Activated CD4-positive, alpha-beta memory T cell treated with anti-CD3 and anti-CD28 coated beads for 36 hours (primary cell): ENCODE measurements around the gene COL19A1. TPM values are rescaled to one million over a fixed set of nuclear protein-coding genes. Genes with fewer than 3 reads are reported as not detected.
"Not testable (repeated sequence)": the region's sequence is repeated elsewhere in the genome, so short reads cannot be mapped to it uniquely, and the experiment has no call there.

Experiments
- CTCF ChIA-PET: fragments of 350-600 bp; sonication (Branson Sonifier 250); formaldehyde crosslinking; loops from one replicate; lab custom pipeline; 2021; ENCODE audit warnings: antibody characterized with exemption, inconsistent platforms; lab: Charles Lee
- POLR2A ChIA-PET: fragments of 350-600 bp; sonication (Branson Sonifier 250); formaldehyde crosslinking; loops from one replicate; lab custom pipeline; 2021; ENCODE audit warnings: antibody characterized with exemption; lab: Charles Lee
- DNase-seq: peaks from one replicate; pipeline ENCODE4 v3.0.0-alpha.2; 2020
- H3K27ac Mint-ChIP-seq: one replicate; pipeline ENCODE4 v1.8.0; 2021; ENCODE audit warnings: mixed read lengths
- H3K27me3 Mint-ChIP-seq: one replicate; pipeline ENCODE4 v1.8.0; 2021; ENCODE audit warnings: mixed read lengths
- H3K36me3 Mint-ChIP-seq: one replicate; pipeline ENCODE4 v1.8.0; 2021; ENCODE audit warnings: mixed read lengths
- H3K4me1 Mint-ChIP-seq: one replicate; pipeline ENCODE4 v1.8.0; 2021; ENCODE audit warnings: low read depth, mixed read lengths
- H3K4me3 Mint-ChIP-seq: one replicate; pipeline ENCODE4 v1.8.0; 2021; ENCODE audit warnings: mild to moderate bottlenecking, mixed read lengths
- H3K9me3 Mint-ChIP-seq: one replicate; pipeline ENCODE4 v1.8.0; 2021; ENCODE audit warnings: mixed read lengths
- intact Hi-C: fragments of 100-400 bp; cut with micrococcal nuclease; formaldehyde crosslinking; loops from one replicate; pipeline ENCODE4 v1.15.1; 2023
- total RNA-seq, 2 experiments: library from RNA; stranded (reverse); gene quantifications; one replicate each; pipeline ENCODE4 v1.2.3, GENCODE V29; 2021

Gene COL19A1
- total RNA-seq, 2 experiments from 2014 or later: 0.02 to 0.19 TPM

DNA sequence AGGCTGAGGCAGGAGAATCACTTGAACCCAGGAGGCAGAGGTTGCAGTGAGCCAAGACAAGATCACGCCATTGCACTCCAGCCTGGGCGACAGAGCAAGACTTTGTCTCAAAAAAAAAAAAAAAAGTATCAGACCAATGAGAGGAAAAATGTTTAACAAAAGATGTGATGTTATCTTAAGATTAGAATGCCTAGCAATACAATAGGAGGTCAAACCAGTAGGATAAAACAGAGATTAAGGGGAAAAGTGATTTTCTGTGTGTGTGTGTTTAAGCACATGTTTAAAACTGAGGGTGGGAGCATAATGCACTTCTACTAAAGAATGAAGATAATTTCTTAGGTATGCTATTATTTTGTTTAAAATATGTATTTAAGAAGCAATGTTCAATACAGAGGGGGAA, 17.9 kb downstream of the COL19A1 start:
- no peaks in the 10 kb centered on the region for H3K9me3 Mint-ChIP-seq
- ChIA-PET POLR2A (no interaction called here), CTCF (no interaction called here)
- H3K27me3 Mint-ChIP-seq: peaks cover 13% of the 10 kb centered on the region
- no peak overlapping the region for H3K27ac Mint-ChIP-seq
- DNase-seq: no peak
- intact Hi-C loops: no loop called here
- peaks cover 4% of the 10 kb centered on the region for H3K4me1 Mint-ChIP-seq
- H3K36me3 Mint-ChIP-seq: no peaks in the 10 kb centered on the region
- H3K4me3 Mint-ChIP-seq: no peak overlapping the region

- ChIA-PET CTCF (interaction anchor here (1.0 kb wide), 1 partner anchor 90 kb away, joined by 3 read pairs; the partner anchor contains the start of gene LMBRD1), POLR2A (no interaction called here)
- Mint-ChIP-seq H3K36me3 (no peaks in the 10 kb centered on the region), H3K4me1 (no peaks in the 10 kb centered on the region), H3K27me3 (peaks cover 7% of the 10 kb centered on the region), H3K4me3 (no peak overlapping the region), H3K27ac (no peak overlapping the region), H3K9me3 (peaks cover 3% of the 10 kb centered on the region)
- intact Hi-C loops: no loop called here
- DNase-seq: no peak
Observed at GRCh38 chr6:69887026-69887425, 20.7 kb downstream of the COL19A1 start.

GRCh38 chr6:69887714-69888345, 21.5 kb downstream of the COL19A1 start:
- Mint-ChIP-seq H3K27me3 (peaks cover 6% of the 10 kb centered on the region), H3K27ac (no peak overlapping the region), H3K4me3 (no peak overlapping the region), H3K4me1 (no peaks in the 10 kb centered on the region), H3K36me3 (no peaks in the 10 kb centered on the region), H3K9me3 (peaks cover 3% of the 10 kb centered on the region)
- no peak for DNase-seq
- intact Hi-C loops: no loop called here
- CTCF ChIA-PET: interaction anchor here (1.0 kb wide), 1 partner anchor 91 kb away, joined by 3 read pairs; the partner anchor contains the start of gene LMBRD1
- POLR2A ChIA-PET: no interaction called here

GRCh38 chr6:69888482-69889233, 22.3 kb downstream of the COL19A1 start:
- no peak for DNase-seq
- H3K27ac Mint-ChIP-seq: no peak overlapping the region
- H3K27me3 Mint-ChIP-seq: peaks cover 1% of the 10 kb centered on the region
- intact Hi-C loops: no loop called here
- ChIA-PET CTCF (no interaction called here), POLR2A (no interaction called here)
- H3K4me3 Mint-ChIP-seq: no peak overlapping the region
- no peaks in the 10 kb centered on the region for H3K4me1 Mint-ChIP-seq
- H3K9me3 Mint-ChIP-seq: peaks cover 3% of the 10 kb centered on the region
- H3K36me3 Mint-ChIP-seq: no peaks in the 10 kb centered on the region

GRCh38 chr6:69889234-69889974, 23.0 kb downstream of the COL19A1 start:
- POLR2A ChIA-PET, H3K36me3 Mint-ChIP-seq, DNase-seq, H3K4me3 Mint-ChIP-seq, intact Hi-C loops, CTCF ChIA-PET, H3K9me3 Mint-ChIP-seq, H3K4me1 Mint-ChIP-seq, H3K27me3 Mint-ChIP-seq, H3K27ac Mint-ChIP-seq: not testable (repeated sequence)

DNA sequence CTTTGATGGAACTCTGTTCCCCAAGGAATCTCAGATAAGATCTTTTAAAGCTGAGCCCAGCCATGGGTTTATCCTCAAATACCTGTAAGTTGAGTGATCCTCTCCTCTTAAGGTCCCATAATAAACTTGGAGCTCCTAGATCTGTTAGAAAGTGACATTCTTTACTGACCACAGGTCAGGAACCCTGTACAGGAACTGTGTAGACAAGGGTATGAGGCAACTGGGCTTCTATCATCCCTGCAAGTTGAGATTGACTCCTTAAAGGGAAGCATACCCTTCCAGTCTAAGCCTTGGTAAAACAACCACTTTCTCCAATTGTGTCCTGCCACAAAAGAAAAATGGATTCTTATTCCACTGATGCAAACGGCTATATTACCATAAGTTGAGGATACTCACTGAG, 26.2 kb downstream of the COL19A1 start:
- H3K9me3 Mint-ChIP-seq, DNase-seq, H3K4me1 Mint-ChIP-seq, H3K4me3 Mint-ChIP-seq, H3K27ac Mint-ChIP-seq, H3K36me3 Mint-ChIP-seq, POLR2A ChIA-PET, H3K27me3 Mint-ChIP-seq, CTCF ChIA-PET, intact Hi-C loops: not testable (repeated sequence)

DNA sequence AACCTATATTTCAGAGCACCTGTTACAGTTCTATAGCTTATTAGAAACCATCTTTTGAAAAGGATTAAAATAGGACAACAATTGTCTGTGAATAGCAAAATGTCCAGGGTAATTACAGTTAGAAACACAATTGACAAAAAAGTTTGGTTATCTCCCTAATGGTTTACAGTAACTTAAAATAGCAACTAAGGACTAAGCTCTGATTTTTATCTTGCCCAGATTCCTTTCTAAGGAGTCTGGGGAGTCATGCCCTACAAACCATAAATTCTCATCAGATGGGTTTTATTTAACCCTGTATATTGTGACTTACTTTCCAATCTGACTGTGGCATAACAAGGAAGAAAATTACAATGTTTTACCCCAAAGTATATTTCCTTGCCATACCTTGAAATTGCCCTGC, 26.9 kb downstream of the COL19A1 start:
- DNase-seq, H3K4me1 Mint-ChIP-seq: not testable (repeated sequence)

DNA sequence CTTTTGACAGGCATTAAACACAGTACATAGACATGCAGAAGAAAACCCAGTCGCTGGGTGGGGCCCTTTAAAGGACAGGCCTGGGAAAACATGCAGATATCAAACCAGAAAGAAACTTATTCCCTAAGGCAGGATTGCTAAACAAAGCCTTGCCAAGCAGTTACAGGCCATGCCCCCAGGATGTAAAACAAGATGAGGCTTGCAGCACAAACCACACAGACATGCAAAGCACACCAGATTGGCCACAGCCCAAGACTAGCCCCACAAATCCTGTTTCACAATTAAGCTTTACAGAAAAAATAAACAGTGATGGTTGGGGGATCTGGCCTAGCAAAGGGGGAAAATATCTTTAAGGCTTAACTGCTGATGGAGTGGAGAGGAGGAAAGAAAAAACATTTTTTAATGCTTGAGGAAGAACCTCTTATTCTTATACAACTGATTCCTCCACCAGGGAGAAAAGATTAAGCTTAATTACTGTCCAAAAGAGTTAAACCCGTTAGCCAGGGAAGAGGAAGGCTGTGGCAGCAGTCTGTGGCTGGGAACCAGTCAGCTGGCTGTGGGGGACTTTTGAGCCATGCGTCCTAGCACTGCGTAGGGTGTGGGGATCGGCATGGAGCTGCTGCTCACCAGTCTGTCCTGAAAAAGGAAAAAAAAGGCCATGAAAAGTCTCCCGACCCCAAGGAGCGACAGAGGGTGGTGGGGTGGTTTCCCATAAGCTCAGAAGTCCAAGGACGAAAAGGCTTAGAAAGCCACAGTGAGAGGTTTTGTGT, 28.4 kb downstream of the COL19A1 start:
- no peaks in the 10 kb centered on the region for H3K9me3 Mint-ChIP-seq
- intact Hi-C loops: no loop called here
- no peak overlapping the region for H3K27ac Mint-ChIP-seq
- CTCF ChIA-PET: no interaction called here
- H3K27me3 Mint-ChIP-seq: no peaks in the 10 kb centered on the region
- DNase-seq: no peak
- H3K36me3 Mint-ChIP-seq: no peaks in the 10 kb centered on the region
- no peak overlapping the region for H3K4me3 Mint-ChIP-seq
- no peaks in the 10 kb centered on the region for H3K4me1 Mint-ChIP-seq
- POLR2A ChIA-PET: no interaction called here

More for the DNA sequence above, 26.9 kb downstream of the COL19A1 start:
- H3K4me3 Mint-ChIP-seq, POLR2A ChIA-PET, H3K27me3 Mint-ChIP-seq, H3K9me3 Mint-ChIP-seq, CTCF ChIA-PET, intact Hi-C loops, H3K36me3 Mint-ChIP-seq, H3K27ac Mint-ChIP-seq: not testable (repeated sequence)

GRCh38 chr6:69895396-69895795, 29.0 kb downstream of the COL19A1 start:
- no peaks in the 10 kb centered on the region for H3K27me3 Mint-ChIP-seq
- no peaks in the 10 kb centered on the region for H3K9me3 Mint-ChIP-seq

GRCh38 chr6:69900869-69901268, 34.5 kb downstream of the COL19A1 start:
- ChIA-PET POLR2A (no interaction called here), CTCF (interaction anchor here (0.6 to 1.0 kb wide), 2 partner anchors 12 to 872 kb away, joined by 3 to 4 read pairs; no protein-coding TSS in a partner anchor)
- H3K36me3 Mint-ChIP-seq: no peaks in the 10 kb centered on the region
- no peaks in the 10 kb centered on the region for H3K4me1 Mint-ChIP-seq
- no peak overlapping the region for H3K4me3 Mint-ChIP-seq
- no peaks in the 10 kb centered on the region for H3K27me3 Mint-ChIP-seq
- H3K27ac Mint-ChIP-seq: no peak overlapping the region
- no peaks in the 10 kb centered on the region for H3K9me3 Mint-ChIP-seq
- intact Hi-C loops: no loop called here
- no peak for DNase-seq

More at GRCh38 chr6:69895396-69895795, 29.0 kb downstream of the COL19A1 start:
- intact Hi-C loops: no loop called here
- no peak for DNase-seq
- ChIA-PET POLR2A (no interaction called here), CTCF (no interaction called here)
- H3K4me3 Mint-ChIP-seq: no peak overlapping the region
- H3K4me1 Mint-ChIP-seq: no peaks in the 10 kb centered on the region
- H3K27ac Mint-ChIP-seq: no peak overlapping the region
- no peaks in the 10 kb centered on the region for H3K36me3 Mint-ChIP-seq

GRCh38 chr6:69901361-69901760, 35.0 kb downstream of the COL19A1 start:
- no peak overlapping the region for H3K27ac Mint-ChIP-seq
- DNase-seq: no peak
- POLR2A ChIA-PET: no interaction called here
- intact Hi-C loops: no loop called here
- no peak overlapping the region for H3K4me3 Mint-ChIP-seq
- no peaks in the 10 kb centered on the region for H3K27me3 Mint-ChIP-seq
- CTCF ChIA-PET: interaction anchor here (0.6 kb wide), 1 partner anchor 872 kb away, joined by 3 read pairs; no protein-coding TSS in a partner anchor
- no peaks in the 10 kb centered on the region for H3K36me3 Mint-ChIP-seq
- H3K4me1 Mint-ChIP-seq: no peaks in the 10 kb centered on the region
- H3K9me3 Mint-ChIP-seq: no peaks in the 10 kb centered on the region
